GM03348 (cell line): ENCODE results near the gene ZNF414.

Source experiments
- DNase-seq: peaks from one replicate; pipeline ENCODE4 v3.0.0; 2012; ENCODE audit warnings: low spot score

ZNF414 gene

GRCh38 chr19:8463365-8463764, 50.6 kb downstream of the ZNF414 start:
- no peak for DNase-seq

DNA sequence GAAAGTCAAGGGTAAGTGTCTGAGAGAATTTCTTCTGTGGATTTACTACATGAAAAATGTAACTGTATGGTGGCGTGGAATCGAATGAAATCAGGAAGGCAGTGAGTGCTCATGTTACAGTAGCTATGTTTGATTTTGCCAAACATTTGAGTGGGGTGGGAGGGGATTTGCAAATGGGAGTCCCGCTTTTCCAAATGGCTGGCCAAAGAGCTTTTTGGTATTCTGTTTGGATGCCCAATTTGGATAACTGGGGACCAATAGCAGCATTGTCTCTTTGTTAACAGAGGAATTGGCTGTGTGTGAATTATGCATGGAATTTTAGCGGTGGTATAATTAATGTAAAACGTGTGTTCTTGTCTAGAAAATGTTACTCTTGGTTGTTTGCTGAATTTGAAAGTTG, 51.4 kb downstream of the ZNF414 start:
- no peak for DNase-seq

DNA sequence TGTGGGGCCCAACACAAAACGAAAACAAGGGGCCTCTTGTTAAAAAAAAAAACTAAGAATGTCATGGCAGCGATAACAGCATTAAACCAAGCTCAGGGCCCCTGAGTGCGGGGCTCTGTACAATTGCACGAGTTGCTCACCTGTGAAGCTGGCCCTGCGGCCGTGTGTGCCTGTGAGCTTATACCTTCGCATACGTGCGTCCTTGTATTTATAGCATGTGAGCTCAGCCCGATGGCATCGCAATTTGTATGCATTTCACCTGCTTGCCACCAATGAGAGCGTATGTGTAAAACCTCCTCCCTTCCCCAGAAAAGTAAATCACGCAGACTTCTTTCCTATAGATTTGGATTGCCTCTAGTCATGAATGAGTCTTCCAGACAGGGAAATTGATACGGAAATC, 52.1 kb downstream of the ZNF414 start:
- DNase-seq: no peak

- no peak for DNase-seq
These were observed 52.6 kb downstream of the ZNF414 start for GRCh38 chr19:8461376-8461775.

GRCh38 chr19:8460516-8461298, 53.3 kb downstream of the ZNF414 start:
- DNase-seq: no peak
